B cell (primary cell): ENCODE measurements around the gene COBLL1.

Source experiments
- CTCF ChIP-seq: fragments of 200-600 bp; IDR thresholded peaks from one replicate; pipeline ENCODE4 v1.8.0; 2022; ENCODE audit warnings: antibody characterized with exemption, mild to moderate bottlenecking
- EZH2 ChIP-seq: IDR thresholded peaks from 2 replicates; pipeline ENCODE4 v1.6.1; 2012; ENCODE audit warnings: borderline replicate concordance, low read depth, mild to moderate bottlenecking, moderate library complexity, low read length; ENCODE audit not compliant: insufficient read depth, poor library complexity, severe bottlenecking

- no peak for TF ChIP-seq CTCF
- no peak for TF ChIP-seq EZH2
Observed at GRCh38 chr2:164813535-164813934, 28.1 kb downstream of the COBLL1 start.
